Measurements from ENCODE around the gene SEC61A2.

- no peak for TF ChIP-seq POLR2A (IDR thresholded peaks at IDR 0.05)
- no peak for TF ChIP-seq CTCF (IDR thresholded peaks at IDR 0.05)
- no peak for TF ChIP-seq EP300 (IDR thresholded peaks at IDR 0.05)
- TF ChIP-seq POLR2AphosphoS5 (IDR thresholded peaks at IDR 0.05): no peak
Observed at GRCh38 chr10:12160664-12161063, 31.2 kb downstream of the SEC61A2 start.
